CD4-positive, alpha-beta T cell (primary cell): ENCODE data around the gene APOOL. TPM values are rescaled to one million over a fixed set of nuclear protein-coding genes. Genes with fewer than 3 reads are reported as not detected.

ENCODE experiments used
- ATAC-seq: fragments of 200-7000 bp; cut with Tn5 transposase; one replicate; pipeline ENCODE4 v1.10.0; 2022; ENCODE audit warnings: mild to moderate bottlenecking; ENCODE audit not compliant: poor library complexity
- CTCF ChIA-PET: fragments of 350-600 bp; sonication (Branson Sonifier 250); formaldehyde crosslinking; loops from one replicate; lab custom pipeline; 2021; ENCODE audit warnings: antibody characterized with exemption, inconsistent platforms; lab: Charles Lee
- POLR2A ChIA-PET: fragments of 350-600 bp; sonication (Branson Sonifier 250); formaldehyde crosslinking; loops from one replicate; lab custom pipeline; 2021; ENCODE audit warnings: antibody characterized with exemption, inconsistent platforms; lab: Charles Lee
- DNase-seq, 14 experiments: peaks; one replicate each; pipeline ENCODE4 v3.0.0-alpha.2; 2013 to 2020; ENCODE audit warnings: mixed read lengths in 2 of 14
- H3K27ac ChIP-seq, 2 donors: one replicate each; pipeline versions ENCODE4 v1.5.1 to v1.7.0; 2013; ENCODE audit warnings: low read length in 2 of 2, low read depth in 1 of 2, mild to moderate bottlenecking in 1 of 2
- H3K27me3 ChIP-seq, 2 experiments: 1 replicate in 1 of 2; 2 replicates in 1 of 2; pipeline versions ENCODE4 v1.6.1 to v1.7.0; 2013; ENCODE audit warnings: low read length in 2 of 2, control low read depth in 1 of 2, mild to moderate bottlenecking in 1 of 2, moderate library complexity in 1 of 2; ENCODE audit not compliant: insufficient read depth in 2 of 2, control insufficient read depth in 1 of 2
- H3K36me3 ChIP-seq: one replicate; pipeline ENCODE4 v1.6.1; 2013; ENCODE audit warnings: low read length, control low read depth; ENCODE audit not compliant: insufficient read depth
- H3K4me1 ChIP-seq: one replicate; pipeline ENCODE4 v1.6.1; 2013; ENCODE audit warnings: low read length, control low read depth; ENCODE audit not compliant: insufficient read depth
- H3K4me3 ChIP-seq: one replicate; pipeline ENCODE4 v1.5.1; 2013; ENCODE audit warnings: mild to moderate bottlenecking, low read length, moderate library complexity
- H3K9me3 ChIP-seq, 2 experiments: 1 replicate in 1 of 2; 2 replicates in 1 of 2; pipeline versions ENCODE4 v1.6.1 to v1.7.0; 2013; ENCODE audit warnings: low read length in 2 of 2, mild to moderate bottlenecking in 2 of 2, control low read depth in 1 of 2, moderate library complexity in 1 of 2; ENCODE audit not compliant: control insufficient read depth in 1 of 2, insufficient read depth in 1 of 2
- H3K27ac Mint-ChIP-seq: one replicate; pipeline ENCODE4 v1.8.0; 2020; ENCODE audit warnings: mixed read lengths
- H3K27me3 Mint-ChIP-seq: one replicate; pipeline ENCODE4 v1.8.0; 2021; ENCODE audit warnings: mixed read lengths
- H3K36me3 Mint-ChIP-seq: one replicate; pipeline ENCODE4 v1.8.0; 2021; ENCODE audit warnings: low read depth, mixed read lengths
- H3K4me1 Mint-ChIP-seq: one replicate; pipeline ENCODE4 v1.8.0; 2021; ENCODE audit warnings: low read depth, mixed read lengths
- H3K4me3 Mint-ChIP-seq: one replicate; pipeline ENCODE4 v1.8.0; 2020; ENCODE audit warnings: mild to moderate bottlenecking, mixed read lengths
- H3K9me3 Mint-ChIP-seq: one replicate; pipeline ENCODE4 v1.8.0; 2020; ENCODE audit warnings: mixed read lengths
- intact Hi-C, 2 experiments: fragments of 100-400 bp; cut with DNase I in 1 of 2; cut with micrococcal nuclease in 1 of 2; formaldehyde crosslinking; loops; one replicate each; pipeline versions ENCODE4 v1.15.1 to v1.9.0; 2023 to 2025; cut with DNase I, micrococcal nuclease
- total RNA-seq, 174 experiments: library from RNA in 2 of 174; stranded (reverse) in 2 of 174; gene quantifications; one replicate each; pipeline ENCODE4 v1.2.3 and lab custom pipeline; 2021 to 2026
- TF ChIP-seq, protein P1 (sequence below): fragments of 200-600 bp; IDR thresholded peaks from one replicate; pipeline ENCODE4 v1.8.0; 2022; ENCODE audit warnings: antibody characterized with exemption, mild to moderate bottlenecking

APOOL gene
- total RNA-seq, 2 experiments from 2014 or later: 6.0 to 6.6 TPM

DNA sequence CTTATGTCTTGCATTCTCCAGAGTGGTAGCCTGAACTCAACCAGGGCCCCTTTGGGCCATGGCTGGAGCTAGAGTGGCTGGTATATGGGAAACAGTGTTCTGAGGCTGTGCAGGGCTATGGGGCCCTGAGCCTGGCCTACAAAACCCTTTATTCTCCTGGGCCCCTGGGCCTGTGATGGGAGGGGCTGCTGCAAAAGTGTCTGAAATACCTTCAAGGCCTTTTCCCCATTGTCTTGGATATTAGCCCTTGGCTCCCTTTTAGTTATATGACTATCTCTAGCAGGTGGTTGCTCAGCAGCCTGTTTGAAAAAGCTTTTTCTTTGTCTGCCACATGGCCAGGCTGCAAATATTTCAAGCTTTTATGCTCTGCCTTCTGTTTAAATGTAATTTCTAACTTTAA is 22.5 kb downstream of the APOOL start:
- Histone ChIP-seq H3K27me3 (no peaks in the 10 kb centered on the region), H3K4me3 (no peak overlapping the region), H3K4me1 (no peaks in the 10 kb centered on the region), H3K9me3 (peaks cover 0 to 4% of the 10 kb centered on the region in 2 experiments), H3K27ac (no peak overlapping the region), H3K36me3 (no peaks in the 10 kb centered on the region)
- Mint-ChIP-seq H3K9me3 (no peaks in the 10 kb centered on the region), H3K4me3 (no peak overlapping the region), H3K27ac (no peak overlapping the region), H3K4me1 (no peaks in the 10 kb centered on the region), H3K36me3 (peaks cover 23% of the 10 kb centered on the region), H3K27me3 (no peaks in the 10 kb centered on the region)
- TF ChIP-seq, protein P1, sequence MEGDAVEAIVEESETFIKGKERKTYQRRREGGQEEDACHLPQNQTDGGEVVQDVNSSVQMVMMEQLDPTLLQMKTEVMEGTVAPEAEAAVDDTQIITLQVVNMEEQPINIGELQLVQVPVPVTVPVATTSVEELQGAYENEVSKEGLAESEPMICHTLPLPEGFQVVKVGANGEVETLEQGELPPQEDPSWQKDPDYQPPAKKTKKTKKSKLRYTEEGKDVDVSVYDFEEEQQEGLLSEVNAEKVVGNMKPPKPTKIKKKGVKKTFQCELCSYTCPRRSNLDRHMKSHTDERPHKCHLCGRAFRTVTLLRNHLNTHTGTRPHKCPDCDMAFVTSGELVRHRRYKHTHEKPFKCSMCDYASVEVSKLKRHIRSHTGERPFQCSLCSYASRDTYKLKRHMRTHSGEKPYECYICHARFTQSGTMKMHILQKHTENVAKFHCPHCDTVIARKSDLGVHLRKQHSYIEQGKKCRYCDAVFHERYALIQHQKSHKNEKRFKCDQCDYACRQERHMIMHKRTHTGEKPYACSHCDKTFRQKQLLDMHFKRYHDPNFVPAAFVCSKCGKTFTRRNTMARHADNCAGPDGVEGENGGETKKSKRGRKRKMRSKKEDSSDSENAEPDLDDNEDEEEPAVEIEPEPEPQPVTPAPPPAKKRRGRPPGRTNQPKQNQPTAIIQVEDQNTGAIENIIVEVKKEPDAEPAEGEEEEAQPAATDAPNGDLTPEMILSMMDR: no peak
- CTCF ChIA-PET: no interaction called here
- DNase-seq: no peak
- intact Hi-C loops: no loop called here
- POLR2A ChIA-PET: no interaction called here
- ATAC-seq: no peak

DNA sequence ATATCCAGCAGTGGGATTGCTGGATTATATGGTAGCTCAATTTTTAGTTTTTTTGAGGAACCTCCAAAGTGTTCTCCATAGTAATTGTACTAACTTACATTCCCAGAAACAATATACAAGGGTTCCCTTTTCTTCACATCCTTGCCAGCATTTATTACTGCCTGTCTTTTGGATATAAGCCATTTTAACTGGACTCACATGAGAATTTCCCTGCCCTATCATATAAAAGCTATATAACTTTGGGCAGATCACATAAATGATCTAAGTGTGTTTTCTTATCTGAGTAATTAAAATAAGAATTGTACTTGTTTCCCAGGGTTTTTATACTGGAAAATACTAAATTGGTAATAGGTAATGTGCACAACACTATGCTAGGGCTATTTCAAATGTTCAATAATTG is 25.4 kb downstream of the APOOL start:
- H3K9me3 Mint-ChIP-seq: no peaks in the 10 kb centered on the region
- POLR2A ChIA-PET: no interaction called here
- TF ChIP-seq, protein P1: no peak

DNA sequence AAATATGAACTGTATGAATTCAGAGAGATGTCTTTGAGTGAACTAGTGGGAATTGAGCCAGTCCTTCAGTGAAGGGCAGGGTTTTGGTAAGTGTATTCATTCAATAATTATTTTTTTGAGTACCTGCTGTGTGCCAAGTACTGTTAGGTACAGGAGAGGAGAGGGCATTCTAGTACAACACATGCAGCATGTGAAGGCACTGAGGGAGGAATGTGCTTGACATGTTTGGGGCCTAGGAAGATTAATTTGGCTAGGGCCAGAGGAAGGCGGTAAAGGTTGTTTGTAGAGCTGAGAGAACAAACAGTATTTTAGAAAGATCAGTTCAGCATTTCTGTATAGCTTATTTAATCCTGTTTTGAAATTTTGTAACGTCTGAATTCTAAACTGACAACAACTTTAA is 27.8 kb downstream of the APOOL start:
- no peaks in the 10 kb centered on the region for H3K36me3 ChIP-seq
- H3K9me3 Mint-ChIP-seq: no peaks in the 10 kb centered on the region
- H3K27ac Mint-ChIP-seq: no peak overlapping the region
- H3K9me3 ChIP-seq: no peaks in the 10 kb centered on the region
- POLR2A ChIA-PET: no interaction called here
- peaks cover 7% of the 10 kb centered on the region for H3K36me3 Mint-ChIP-seq
- H3K4me1 Mint-ChIP-seq: peaks cover 10% of the 10 kb centered on the region
- no peaks in the 10 kb centered on the region for H3K27me3 Mint-ChIP-seq
- TF ChIP-seq, protein P1: no peak
- CTCF ChIA-PET: no interaction called here
- H3K4me3 Mint-ChIP-seq: no peak overlapping the region
- H3K4me3 ChIP-seq: no peak overlapping the region
- DNase-seq (no peak), ATAC-seq (no peak)
- no peaks in the 10 kb centered on the region for H3K27me3 ChIP-seq
- H3K4me1 ChIP-seq: no peaks in the 10 kb centered on the region
- no peak overlapping the region for H3K27ac ChIP-seq
- intact Hi-C loops: no loop called here

More for the DNA sequence above, 25.4 kb downstream of the APOOL start:
- Mint-ChIP-seq H3K27me3 (no peaks in the 10 kb centered on the region), H3K27ac (no peak overlapping the region), H3K4me1 (no peaks in the 10 kb centered on the region), H3K4me3 (no peak overlapping the region), H3K36me3 (peaks cover 7% of the 10 kb centered on the region)
- intact Hi-C loops: no loop called here
- Histone ChIP-seq H3K27ac (no peak overlapping the region), H3K27me3 (no peaks in the 10 kb centered on the region), H3K36me3 (no peaks in the 10 kb centered on the region), H3K4me1 (no peaks in the 10 kb centered on the region), H3K9me3 (peaks cover 0 to 4% of the 10 kb centered on the region in 2 experiments), H3K4me3 (no peak overlapping the region)
- DNase-seq: no peak
- CTCF ChIA-PET: no interaction called here
- no peak for ATAC-seq
